ENCODE data around the gene MIPEP. TPM values are rescaled to one million over a fixed set of nuclear protein-coding genes. Genes with fewer than 3 reads are reported as not detected.

MIPEP gene
- total and polyA plus RNA-seq, 10 of the 15 experiments (the other 5 are each of a cell fraction or from before 2014, with no cell fraction given): 15.6 to 56.2 (median 29.8) TPM

DNA sequence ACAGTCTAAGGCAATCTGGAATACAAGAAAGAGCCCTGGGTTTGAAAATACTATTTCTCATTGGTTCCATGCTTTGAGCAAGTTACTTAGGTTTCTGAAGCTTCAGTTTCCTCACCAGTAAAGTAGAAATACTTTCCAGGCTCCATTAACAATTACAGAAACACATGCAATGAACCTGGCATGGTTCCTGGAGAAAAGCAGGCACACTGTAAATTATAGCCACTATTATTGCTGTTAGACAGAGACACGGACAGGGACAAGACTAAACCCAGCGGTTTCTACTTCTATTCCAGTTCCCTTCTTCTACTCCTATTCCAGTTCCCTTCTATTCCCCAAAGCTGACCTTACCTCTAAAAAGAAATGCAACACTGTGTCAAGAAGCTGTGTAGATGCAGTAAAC, 41.2 kb downstream of the MIPEP start:
- Histone ChIP-seq H3K9me3 (replicated peaks; ENCODE audit: control insufficient read depth, insufficient read depth, low read length) (no peaks in the 10 kb centered on the region), H3K27me3 (replicated peaks in 1 of 2; ENCODE audit: control insufficient read depth in 2 of 2, insufficient read depth in 2 of 2, low read length in 1 of 2) (no peaks in the 10 kb centered on the region), H3K4me2 (ENCODE audit: control insufficient read depth, insufficient read depth) (peak overlapping the region; percentile 59), H4K20me1 (ENCODE audit: control insufficient read depth, insufficient read depth) (no peaks in the 10 kb centered on the region), H3K79me2 (ENCODE audit: control insufficient read depth, insufficient read depth, low read length) (no peaks in the 10 kb centered on the region), H3K9ac (ENCODE audit: control insufficient read depth, insufficient read depth, low read length) (peak overlapping the region; percentile 56), H2AFZ (ENCODE audit: control insufficient read depth, low read depth, low read length) (no peak overlapping the region), H3K4me3 (no peak overlapping the region), H3K27ac (ENCODE audit: control insufficient read depth, insufficient read depth) (peak overlapping the region; percentile 82), H3K36me3 (ENCODE audit: control insufficient read depth in 2 of 2, insufficient read depth in 2 of 2, low read length in 1 of 2) (no peaks in the 10 kb centered on the region), H3K4me1 (ENCODE audit: control insufficient read depth, insufficient read depth, low read length) (peaks cover 60% of the 10 kb centered on the region)
- FAIRE-seq: no peak
- WGBS (ENCODE audit: insufficient coverage, insufficient replicate concordance, low lambda C conversion rate, missing lambda C conversion rate): 97% methylated on average over 2 of the region's 2 CpGs
- BruUV-seq (replicated peaks): no TSS peak
- ChIA-PET CTCF (interaction anchor here (0.8 to 2.4 kb wide), 7 partner anchors 33 to 97 kb away, joined by 3 to 17 read pairs (median 6); partner anchors contain the start of gene MIPEP), SMC1A (ENCODE audit: uncharacterized antibody, unreplicated experiment) (interaction anchor here (0.7 to 3.3 kb wide), 13 partner anchors 16 to 130 kb away, joined by 3 to 19 read pairs (median 4); no protein-coding TSS in a partner anchor), POLR2A (interaction anchor here (1.1 kb wide), 1 partner anchor 11 kb away, joined by 4 read pairs; no protein-coding TSS in a partner anchor), RAD21 (ENCODE audit: unreplicated experiment) (interaction anchor here (1.1 to 1.8 kb wide), 5 partner anchors 8 to 41 kb away, joined by 3 to 8 read pairs (median 5); no protein-coding TSS in a partner anchor)
- no peak for DNase-seq (ENCODE audit: low read depth, low spot score)
- TF ChIP-seq, protein P1, sequence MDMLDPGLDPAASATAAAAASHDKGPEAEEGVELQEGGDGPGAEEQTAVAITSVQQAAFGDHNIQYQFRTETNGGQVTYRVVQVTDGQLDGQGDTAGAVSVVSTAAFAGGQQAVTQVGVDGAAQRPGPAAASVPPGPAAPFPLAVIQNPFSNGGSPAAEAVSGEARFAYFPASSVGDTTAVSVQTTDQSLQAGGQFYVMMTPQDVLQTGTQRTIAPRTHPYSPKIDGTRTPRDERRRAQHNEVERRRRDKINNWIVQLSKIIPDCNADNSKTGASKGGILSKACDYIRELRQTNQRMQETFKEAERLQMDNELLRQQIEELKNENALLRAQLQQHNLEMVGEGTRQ (IDR thresholded peaks at IDR 0.05; ENCODE audit: borderline replicate concordance, low read depth, low read length): no peak
- TF ChIP-seq NFIC (IDR thresholded peaks at IDR 0.05; ENCODE audit: low read depth, low read length): 0 out of 2 replicates have a peak, but pooled peaks have one; percentile 12
- in situ Hi-C loops (cut with MboI) (no loop called here), intact Hi-C loops (cut with micrococcal nuclease; ENCODE audit: unreplicated experiment) (loop anchor here (5.0 kb wide), 1 partner anchor 36 kb away; no protein-coding TSS in a partner anchor)
- ATAC-seq: no peak

DNA sequence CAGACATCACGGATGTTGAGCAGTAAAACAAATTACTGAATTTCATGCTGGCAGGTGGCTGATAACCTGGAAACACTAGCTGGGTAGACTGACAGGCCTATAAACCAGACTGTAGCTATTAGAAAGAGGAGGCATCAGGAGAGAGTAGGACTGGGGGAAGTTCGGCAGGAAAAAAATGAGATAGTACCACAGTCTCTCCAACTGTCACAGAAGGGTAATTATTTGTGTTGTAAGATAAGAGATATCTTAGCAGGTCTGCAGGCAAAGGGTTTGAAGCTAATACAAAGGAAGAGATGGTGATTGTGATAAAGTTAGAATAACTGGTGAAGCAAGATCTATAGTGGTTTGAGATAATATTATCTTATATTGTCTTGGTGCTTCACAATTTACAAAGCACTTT, 41.7 kb downstream of the MIPEP start:
- ChIA-PET POLR2A (interaction anchor here (0.9 kb wide), 2 partner anchors 10 to 43 kb away, joined by 3 read pairs; no protein-coding TSS in a partner anchor), CTCF (interaction anchor here (0.6 to 2.4 kb wide), 5 partner anchors 36 to 315 kb away, joined by 3 to 17 read pairs (median 6); partner anchors contain the start of gene MIPEP), RAD21 (ENCODE audit: unreplicated experiment) (interaction anchor here (1.1 to 1.8 kb wide), 3 partner anchors 8 to 40 kb away, joined by 3 to 8 read pairs (median 7); no protein-coding TSS in a partner anchor), SMC1A (ENCODE audit: uncharacterized antibody, unreplicated experiment) (interaction anchor here (0.7 to 3.2 kb wide), 11 partner anchors 8 to 129 kb away, joined by 3 to 21 read pairs (median 4); no protein-coding TSS in a partner anchor)
- Histone ChIP-seq H3K36me3 (ENCODE audit: control insufficient read depth in 2 of 2, insufficient read depth in 2 of 2, low read length in 1 of 2) (no peaks in the 10 kb centered on the region), H3K9me3 (replicated peaks; ENCODE audit: control insufficient read depth, insufficient read depth, low read length) (no peaks in the 10 kb centered on the region), H3K4me1 (ENCODE audit: control insufficient read depth, insufficient read depth, low read length) (peaks cover 60% of the 10 kb centered on the region), H2AFZ (ENCODE audit: control insufficient read depth, low read depth, low read length) (no peak overlapping the region; the same call in 1 of the 2 replicates), H3K4me3 (no peak overlapping the region), H3K27ac (ENCODE audit: control insufficient read depth, insufficient read depth) (peak overlapping the region; percentile 82), H3K4me2 (ENCODE audit: control insufficient read depth, insufficient read depth) (peak overlapping the region; percentile 57), H3K79me2 (ENCODE audit: control insufficient read depth, insufficient read depth, low read length) (no peaks in the 10 kb centered on the region), H4K20me1 (ENCODE audit: control insufficient read depth, insufficient read depth) (no peaks in the 10 kb centered on the region), H3K9ac (ENCODE audit: control insufficient read depth, insufficient read depth, low read length) (peak overlapping the region; percentile 31), H3K27me3 (replicated peaks in 1 of 2; ENCODE audit: control insufficient read depth in 2 of 2, insufficient read depth in 2 of 2, low read length in 1 of 2) (no peaks in the 10 kb centered on the region)
- DNase-seq (ENCODE audit: low read depth, low spot score) (no peak), ATAC-seq (no peak), FAIRE-seq (no peak)
- 85% methylated on average over 2 of the region's 2 CpGs for WGBS (ENCODE audit: insufficient coverage, insufficient replicate concordance, low lambda C conversion rate, missing lambda C conversion rate)
- TSS peak; percentile 53 for BruUV-seq (replicated peaks)
- in situ Hi-C loops (cut with MboI): no loop called here
- intact Hi-C loops (cut with micrococcal nuclease; ENCODE audit: unreplicated experiment): loop anchor here (5.0 kb wide), 1 partner anchor 35 kb away; no protein-coding TSS in a partner anchor
- TF ChIP-seq RFX5 (IDR thresholded peaks at IDR 0.05; ENCODE audit: low read depth, low read length) (no peak), ZNF384 (IDR thresholded peaks at IDR 0.05; ENCODE audit: borderline replicate concordance, low read depth, low read length) (no peak), PML (IDR thresholded peaks at IDR 0.05; ENCODE audit: low read length) (no peak), IRF4 (IDR thresholded peaks at IDR 0.05; ENCODE audit: low read depth, low read length) (no peak)
- TF ChIP-seq, protein P2, sequence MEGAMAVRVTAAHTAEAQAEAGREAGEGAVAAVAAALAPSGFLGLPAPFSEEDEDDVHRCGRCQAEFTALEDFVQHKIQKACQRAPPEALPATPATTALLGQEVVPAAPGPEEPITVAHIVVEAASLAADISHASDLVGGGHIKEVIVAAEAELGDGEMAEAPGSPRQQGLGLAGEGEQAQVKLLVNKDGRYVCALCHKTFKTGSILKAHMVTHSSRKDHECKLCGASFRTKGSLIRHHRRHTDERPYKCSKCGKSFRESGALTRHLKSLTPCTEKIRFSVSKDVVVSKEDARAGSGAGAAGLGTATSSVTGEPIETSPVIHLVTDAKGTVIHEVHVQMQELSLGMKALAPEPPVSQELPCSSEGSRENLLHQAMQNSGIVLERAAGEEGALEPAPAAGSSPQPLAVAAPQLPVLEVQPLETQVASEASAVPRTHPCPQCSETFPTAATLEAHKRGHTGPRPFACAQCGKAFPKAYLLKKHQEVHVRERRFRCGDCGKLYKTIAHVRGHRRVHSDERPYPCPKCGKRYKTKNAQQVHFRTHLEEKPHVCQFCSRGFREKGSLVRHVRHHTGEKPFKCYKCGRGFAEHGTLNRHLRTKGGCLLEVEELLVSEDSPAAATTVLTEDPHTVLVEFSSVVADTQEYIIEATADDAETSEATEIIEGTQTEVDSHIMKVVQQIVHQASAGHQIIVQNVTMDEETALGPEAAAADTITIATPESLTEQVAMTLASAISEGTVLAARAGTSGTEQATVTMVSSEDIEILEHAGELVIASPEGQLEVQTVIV (IDR thresholded peaks at IDR 0.05; ENCODE audit: borderline replicate concordance, partially characterized antibody): no peak
- TF ChIP-seq, protein P3, sequence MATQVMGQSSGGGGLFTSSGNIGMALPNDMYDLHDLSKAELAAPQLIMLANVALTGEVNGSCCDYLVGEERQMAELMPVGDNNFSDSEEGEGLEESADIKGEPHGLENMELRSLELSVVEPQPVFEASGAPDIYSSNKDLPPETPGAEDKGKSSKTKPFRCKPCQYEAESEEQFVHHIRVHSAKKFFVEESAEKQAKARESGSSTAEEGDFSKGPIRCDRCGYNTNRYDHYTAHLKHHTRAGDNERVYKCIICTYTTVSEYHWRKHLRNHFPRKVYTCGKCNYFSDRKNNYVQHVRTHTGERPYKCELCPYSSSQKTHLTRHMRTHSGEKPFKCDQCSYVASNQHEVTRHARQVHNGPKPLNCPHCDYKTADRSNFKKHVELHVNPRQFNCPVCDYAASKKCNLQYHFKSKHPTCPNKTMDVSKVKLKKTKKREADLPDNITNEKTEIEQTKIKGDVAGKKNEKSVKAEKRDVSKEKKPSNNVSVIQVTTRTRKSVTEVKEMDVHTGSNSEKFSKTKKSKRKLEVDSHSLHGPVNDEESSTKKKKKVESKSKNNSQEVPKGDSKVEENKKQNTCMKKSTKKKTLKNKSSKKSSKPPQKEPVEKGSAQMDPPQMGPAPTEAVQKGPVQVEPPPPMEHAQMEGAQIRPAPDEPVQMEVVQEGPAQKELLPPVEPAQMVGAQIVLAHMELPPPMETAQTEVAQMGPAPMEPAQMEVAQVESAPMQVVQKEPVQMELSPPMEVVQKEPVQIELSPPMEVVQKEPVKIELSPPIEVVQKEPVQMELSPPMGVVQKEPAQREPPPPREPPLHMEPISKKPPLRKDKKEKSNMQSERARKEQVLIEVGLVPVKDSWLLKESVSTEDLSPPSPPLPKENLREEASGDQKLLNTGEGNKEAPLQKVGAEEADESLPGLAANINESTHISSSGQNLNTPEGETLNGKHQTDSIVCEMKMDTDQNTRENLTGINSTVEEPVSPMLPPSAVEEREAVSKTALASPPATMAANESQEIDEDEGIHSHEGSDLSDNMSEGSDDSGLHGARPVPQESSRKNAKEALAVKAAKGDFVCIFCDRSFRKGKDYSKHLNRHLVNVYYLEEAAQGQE (IDR thresholded peaks at IDR 0.05; ENCODE audit: low read depth, low read length): no peak

Measured in GM12878 (cell line).